GM23248 (cell line): ENCODE results near the gene TBC1D22A. TPM values are rescaled to one million over a fixed set of nuclear protein-coding genes. Genes with fewer than 3 reads are reported as not detected.

Experiments used
- DNase-seq: peaks from one replicate; pipeline ENCODE4 v3.0.0-alpha.2; 2015
- H2AFZ ChIP-seq: fragments of 200-600 bp; sonication (generic); 2 replicates; pipeline ENCODE4 v1.6.1; 2016; ENCODE audit warnings: antibody characterized with exemption
- H3F3A ChIP-seq: fragments of 200-600 bp; sonication (generic); 2 replicates; pipeline ENCODE4 v1.6.1; 2016; ENCODE audit warnings: mild to moderate bottlenecking, antibody characterized with exemption, mixed run types; ENCODE audit not compliant: insufficient read depth
- H3K27ac ChIP-seq: fragments of 200-600 bp; sonication (generic); 2 replicates; pipeline ENCODE4 v1.5.1; 2016; ENCODE audit warnings: mild to moderate bottlenecking
- H3K27me3 ChIP-seq: fragments of 200-600 bp; sonication (generic); replicated peaks from 2 replicates; pipeline ENCODE4 v1.6.1; 2016; ENCODE audit warnings: mild to moderate bottlenecking; ENCODE audit not compliant: insufficient read depth
- H3K36me3 ChIP-seq: fragments of 200-600 bp; sonication (generic); 2 replicates; pipeline ENCODE4 v1.6.1; 2016; ENCODE audit warnings: low read depth, mild to moderate bottlenecking
- H3K4me1 ChIP-seq: fragments of 200-600 bp; sonication (generic); 2 replicates; pipeline ENCODE4 v1.6.1; 2016; ENCODE audit warnings: mild to moderate bottlenecking; ENCODE audit not compliant: insufficient read depth
- H3K4me2 ChIP-seq: fragments of 200-600 bp; sonication (generic); one replicate; pipeline ENCODE4 v1.6.1; 2016; ENCODE audit warnings: mild to moderate bottlenecking; ENCODE audit not compliant: unreplicated experiment
- H3K4me3 ChIP-seq: fragments of 200-600 bp; sonication (generic); 2 replicates; pipeline ENCODE4 v1.5.1; 2016; ENCODE audit warnings: mild to moderate bottlenecking
- H3K79me2 ChIP-seq: fragments of 200-600 bp; sonication (generic); 2 replicates; pipeline ENCODE4 v1.6.1; 2016; ENCODE audit warnings: mild to moderate bottlenecking; ENCODE audit not compliant: insufficient read depth
- H3K9ac ChIP-seq: fragments of 200-600 bp; sonication (generic); 2 replicates; pipeline ENCODE4 v1.6.1; 2016; ENCODE audit warnings: mild to moderate bottlenecking
- H3K9me2 ChIP-seq: fragments of 200-600 bp; sonication (generic); 2 replicates; pipeline ENCODE4 v1.6.1; 2016; ENCODE audit warnings: mixed run types, mild to moderate bottlenecking, moderate library complexity; ENCODE audit not compliant: insufficient read depth
- H3K9me3 ChIP-seq: fragments of 200-600 bp; sonication (generic); one replicate; pipeline ENCODE4 v1.6.1; 2017; ENCODE audit warnings: low read depth
- H4K20me1 ChIP-seq: fragments of 200-600 bp; sonication (generic); 2 replicates; pipeline ENCODE4 v1.6.0; 2016; ENCODE audit not compliant: insufficient read depth
- EZH2 ChIP-seq: fragments of 200-600 bp; sonication (generic); IDR thresholded peaks from 2 replicates; pipeline ENCODE4 v1.6.1; 2018; ENCODE audit warnings: antibody characterized with exemption, mild to moderate bottlenecking; ENCODE audit not compliant: insufficient read depth, poor library complexity, severe bottlenecking
- EZH2phosphoT487 ChIP-seq: fragments of 200-600 bp; sonication (generic); IDR thresholded peaks from 2 replicates; pipeline ENCODE4 v1.6.1; 2018; ENCODE audit warnings: antibody characterized with exemption, moderate library complexity, mild to moderate bottlenecking, low read depth; ENCODE audit not compliant: insufficient read depth
- WGBS, 2 experiments: methylation state at CpG; one replicate each; pipeline ENCODE4 v1.1.6; 2015 to 2017; ENCODE audit warnings: low lambda C conversion rate in 2 of 2, low coverage in 1 of 2; ENCODE audit errors: missing lambda C conversion rate in 2 of 2; 5-methylcytosine and 5-hydroxymethylcytosine counted together
- in situ Hi-C: fragments of 300-500 bp; cut with MboI; formaldehyde crosslinking; loops from 2 replicates; pipeline ENCODE4 v1.15.0; 2020
- polyA plus RNA-seq: library from polyadenylated mRNA; unstranded; fragments of >200 nt; fragmentation: Nextera tagmentation; extraction: Ambion mirVana; gene quantifications from 2 replicates; pipeline ENCODE4 v1.2.1, GENCODE V29; 2016
- total RNA-seq: library from RNA; depleted of rRNA; stranded (reverse); fragments of >200 nt; shearing (Covaris generic); gene quantifications from 2 replicates; pipeline ENCODE4 v1.2.3, GENCODE V29; 2014

Gene TBC1D22A
- total and polyA plus RNA-seq, 2 experiments from 2014 or later = 12.3 to 16.9 TPM

- Histone ChIP-seq H3K36me3 (peaks cover 3% of the 10 kb centered on the region; the same call in 1 of the 2 replicates), H3K4me2 (no peak overlapping the region), H3F3A (no peaks in the 10 kb centered on the region), H3K4me3 (no peak overlapping the region), H3K4me1 (0 out of 2 replicates have a peak, but pooled peaks cover 3% of the 10 kb centered on the region), H3K9me2 (no peaks in the 10 kb centered on the region), H3K9ac (no peak overlapping the region), H3K27ac (no peak overlapping the region), H2AFZ (no peak overlapping the region), H3K9me3 (no peaks in the 10 kb centered on the region), H3K79me2 (peaks cover 94% of the 10 kb centered on the region), H4K20me1 (0 out of 2 replicates have a peak, but pooled peaks cover 7% of the 10 kb centered on the region), H3K27me3 (no peaks in the 10 kb centered on the region)
- WGBS, 2 experiments = 28 to 34% methylated on average over 3 of the region's 3 CpGs
- peak; percentile 56 for DNase-seq
- in situ Hi-C loops = no loop called here
- TF ChIP-seq EZH2 (no peak), EZH2phosphoT487 (no peak)
Measured at GRCh38 chr22:46783721-46784120, 21.3 kb downstream of the TBC1D22A start.

GRCh38 chr22:46788441-46789172 is 26.2 kb downstream of the TBC1D22A start:
- H4K20me1 ChIP-seq = no peaks in the 10 kb centered on the region
- no peak overlapping the region for H2AFZ ChIP-seq
- no peak overlapping the region for H3K27ac ChIP-seq
- no peak overlapping the region for H3K4me2 ChIP-seq
- peaks cover 6% of the 10 kb centered on the region; the same call in 1 of the 2 replicates for H3K4me1 ChIP-seq
- peaks cover 4% of the 10 kb centered on the region; the same call in 1 of the 2 replicates for H3F3A ChIP-seq
- peaks cover 3% of the 10 kb centered on the region; the same call in 1 of the 2 replicates for H3K36me3 ChIP-seq
- TF ChIP-seq EZH2 (no peak), EZH2phosphoT487 (no peak)
- in situ Hi-C loops = no loop called here
- H3K4me3 ChIP-seq = no peak overlapping the region
- peaks cover 81% of the 10 kb centered on the region for H3K79me2 ChIP-seq
- no peak overlapping the region for H3K9ac ChIP-seq
- no peaks in the 10 kb centered on the region for H3K27me3 ChIP-seq
- no peaks in the 10 kb centered on the region for H3K9me3 ChIP-seq
- H3K9me2 ChIP-seq = no peaks in the 10 kb centered on the region
- WGBS, 2 experiments = 65 to 76% methylated on average over 8 to 9 of the region's 9 CpGs
- DNase-seq = no peak

GRCh38 chr22:46789992-46790391 is 27.5 kb downstream of the TBC1D22A start:
- no peak for TF ChIP-seq EZH2phosphoT487
- Histone ChIP-seq H3K9ac (no peak overlapping the region), H3K27ac (no peak overlapping the region), H3K9me3 (no peaks in the 10 kb centered on the region), H3K4me3 (no peak overlapping the region), H4K20me1 (no peaks in the 10 kb centered on the region), H3K27me3 (no peaks in the 10 kb centered on the region), H3K4me2 (no peak overlapping the region), H3F3A (peaks cover 4% of the 10 kb centered on the region; the same call in 1 of the 2 replicates), H3K36me3 (peaks cover 3% of the 10 kb centered on the region; the same call in 1 of the 2 replicates), H3K4me1 (peaks cover 4% of the 10 kb centered on the region; the same call in 1 of the 2 replicates), H3K9me2 (no peaks in the 10 kb centered on the region), H2AFZ (no peak overlapping the region), H3K79me2 (peaks cover 68% of the 10 kb centered on the region)
- in situ Hi-C loops = no loop called here
- DNase-seq = no peak
- 84 to 86% methylated on average over 10 of the region's 10 CpGs for WGBS, 2 experiments

GRCh38 chr22:46791201-46791731 is 28.8 kb downstream of the TBC1D22A start:
- Histone ChIP-seq H3K4me3 (no peak overlapping the region), H3K4me1 (peaks cover 4% of the 10 kb centered on the region; the same call in 1 of the 2 replicates), H3K27me3 (no peaks in the 10 kb centered on the region), H3K79me2 (peaks cover 55% of the 10 kb centered on the region), H2AFZ (0 out of 2 replicates have a peak overlapping the region, but pooled peaks have one; percentile 32), H3K9me3 (no peaks in the 10 kb centered on the region), H3F3A (peaks cover 4% of the 10 kb centered on the region; the same call in 1 of the 2 replicates), H3K4me2 (no peak overlapping the region), H3K27ac (peak overlapping the region; percentile 60), H3K9me2 (no peaks in the 10 kb centered on the region), H3K36me3 (no peaks in the 10 kb centered on the region; the same call in 1 of the 2 replicates), H4K20me1 (no peaks in the 10 kb centered on the region), H3K9ac (peak overlapping the region; percentile 42)
- DNase-seq = peak; percentile 80
- WGBS, 2 experiments = 67 to 69% methylated on average over 13 of the region's 13 CpGs
- in situ Hi-C loops = no loop called here
- no peak for TF ChIP-seq EZH2
- no peak for TF ChIP-seq EZH2phosphoT487
